Measurements from ENCODE around the gene BRINP2.

DNA sequence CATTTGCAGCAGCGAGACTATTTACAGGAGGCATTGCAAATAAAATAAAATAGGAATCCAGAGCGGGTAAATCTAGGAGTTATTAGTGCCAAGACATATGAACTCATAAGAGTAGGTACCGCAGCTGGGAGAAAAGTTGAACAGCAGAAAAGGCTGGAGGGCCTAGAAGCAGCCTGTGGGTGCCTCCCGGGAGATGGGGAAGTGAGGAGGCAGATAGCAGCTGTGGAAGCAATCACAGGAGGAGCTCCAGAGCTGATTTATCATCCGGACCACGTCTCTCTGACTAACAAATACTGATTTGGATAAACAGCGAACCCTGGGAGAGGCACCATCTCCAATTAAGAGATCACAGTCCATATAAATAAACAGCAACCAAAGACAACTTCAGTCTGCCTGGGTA, 64.6 kb downstream of the BRINP2 start:
- TF ChIP-seq, protein P1, sequence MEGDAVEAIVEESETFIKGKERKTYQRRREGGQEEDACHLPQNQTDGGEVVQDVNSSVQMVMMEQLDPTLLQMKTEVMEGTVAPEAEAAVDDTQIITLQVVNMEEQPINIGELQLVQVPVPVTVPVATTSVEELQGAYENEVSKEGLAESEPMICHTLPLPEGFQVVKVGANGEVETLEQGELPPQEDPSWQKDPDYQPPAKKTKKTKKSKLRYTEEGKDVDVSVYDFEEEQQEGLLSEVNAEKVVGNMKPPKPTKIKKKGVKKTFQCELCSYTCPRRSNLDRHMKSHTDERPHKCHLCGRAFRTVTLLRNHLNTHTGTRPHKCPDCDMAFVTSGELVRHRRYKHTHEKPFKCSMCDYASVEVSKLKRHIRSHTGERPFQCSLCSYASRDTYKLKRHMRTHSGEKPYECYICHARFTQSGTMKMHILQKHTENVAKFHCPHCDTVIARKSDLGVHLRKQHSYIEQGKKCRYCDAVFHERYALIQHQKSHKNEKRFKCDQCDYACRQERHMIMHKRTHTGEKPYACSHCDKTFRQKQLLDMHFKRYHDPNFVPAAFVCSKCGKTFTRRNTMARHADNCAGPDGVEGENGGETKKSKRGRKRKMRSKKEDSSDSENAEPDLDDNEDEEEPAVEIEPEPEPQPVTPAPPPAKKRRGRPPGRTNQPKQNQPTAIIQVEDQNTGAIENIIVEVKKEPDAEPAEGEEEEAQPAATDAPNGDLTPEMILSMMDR (IDR thresholded peaks at IDR 0.05): no peak
- TF ChIP-seq POLR2A (IDR thresholded peaks at IDR 0.05): no peak

Measured in thyroid gland (tissue), 4 donors.